HG03095 (cell line): Measurements from ENCODE around the gene PSMB7.
"Not testable (repeated sequence)": the region's sequence is repeated elsewhere in the genome, so short reads cannot be mapped to it uniquely, and the experiment has no call there.

Experiments
- ATAC-seq: cut with Tn5 transposase; IDR thresholded peaks from one replicate; pipeline ENCODE4 v1.9.1; 2021; ENCODE audit warnings: moderate library complexity; ENCODE audit not compliant: unreplicated experiment

The PSMB7 gene

DNA sequence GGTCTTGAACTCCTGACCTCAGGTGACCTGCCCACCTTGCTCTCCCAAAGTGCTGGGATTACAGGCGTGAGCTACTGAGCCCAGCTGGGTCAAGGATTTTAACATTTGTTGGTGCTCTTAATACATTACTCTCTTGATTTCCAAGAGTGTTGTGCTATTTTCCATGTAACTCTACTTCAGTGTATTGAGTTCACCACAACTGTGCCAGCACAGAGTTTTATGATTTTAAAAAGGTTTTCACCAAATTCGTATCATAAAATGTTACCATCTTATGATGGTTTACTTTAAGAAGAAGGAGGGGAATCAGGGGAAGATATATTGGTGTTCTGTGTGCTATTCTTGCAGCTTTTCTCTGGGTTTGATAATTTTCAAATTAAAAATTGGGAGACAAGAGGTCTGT is 28.4 kb upstream of the PSMB7 start:
- ATAC-seq = no peak

DNA sequence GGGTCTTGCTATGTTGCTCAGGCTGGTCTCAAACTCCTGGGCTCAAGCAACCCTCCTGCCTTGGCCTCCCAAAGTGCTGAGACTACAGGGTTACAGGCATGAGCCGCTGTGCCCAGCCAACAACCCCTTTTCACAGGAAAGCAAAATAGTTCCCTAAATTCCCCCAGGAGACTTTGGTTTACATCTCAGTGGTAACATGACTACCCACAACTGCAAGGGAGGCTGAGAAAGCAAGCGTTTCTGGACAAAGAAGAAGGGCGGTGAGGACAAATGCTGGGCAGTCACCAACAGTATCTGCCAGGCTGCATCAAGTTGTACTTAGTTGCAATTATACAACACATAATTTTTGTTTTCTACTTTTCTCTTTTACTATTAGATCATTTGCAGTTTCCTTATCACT is 27.6 kb upstream of the PSMB7 start:
- ATAC-seq = no peak

DNA sequence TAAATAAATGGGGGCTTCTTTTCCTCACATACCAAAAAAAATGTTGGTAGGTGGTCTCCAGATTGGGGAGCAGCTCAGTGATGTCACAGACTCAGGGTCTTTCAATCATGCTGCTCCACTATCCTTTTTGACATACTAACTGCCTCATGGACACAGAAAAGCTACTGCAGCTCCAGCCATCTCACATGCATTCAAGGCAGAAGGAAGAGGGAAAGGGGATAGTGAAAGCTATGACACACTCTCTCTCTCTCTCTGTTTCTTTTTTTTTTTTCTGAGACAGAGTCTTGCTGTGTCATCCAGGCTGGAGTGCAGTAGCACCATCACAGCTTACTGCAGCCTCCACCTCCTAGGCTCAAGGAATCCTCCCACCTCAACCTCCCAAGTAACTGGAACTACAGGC is 27.1 kb upstream of the PSMB7 start:
- no peak for ATAC-seq

- ATAC-seq = no peak
These were observed 26.0 kb upstream of the PSMB7 start for GRCh38 chr9:124441291-124441690.

- ATAC-seq = no peak
These were observed 25.5 kb upstream of the PSMB7 start for GRCh38 chr9:124440786-124441185.

GRCh38 chr9:124439686-124440243 is 24.5 kb upstream of the PSMB7 start:
- no peak for ATAC-seq

- no peak for ATAC-seq
These were observed 23.8 kb upstream of the PSMB7 start for GRCh38 chr9:124439086-124439485.

- no peak for ATAC-seq
These were observed 22.8 kb upstream of the PSMB7 start for GRCh38 chr9:124438091-124438490.

- no peak for ATAC-seq
These were observed 21.8 kb upstream of the PSMB7 start for GRCh38 chr9:124437086-124437485.

GRCh38 chr9:124436320-124436719 is 21.1 kb upstream of the PSMB7 start:
- ATAC-seq = no peak

DNA sequence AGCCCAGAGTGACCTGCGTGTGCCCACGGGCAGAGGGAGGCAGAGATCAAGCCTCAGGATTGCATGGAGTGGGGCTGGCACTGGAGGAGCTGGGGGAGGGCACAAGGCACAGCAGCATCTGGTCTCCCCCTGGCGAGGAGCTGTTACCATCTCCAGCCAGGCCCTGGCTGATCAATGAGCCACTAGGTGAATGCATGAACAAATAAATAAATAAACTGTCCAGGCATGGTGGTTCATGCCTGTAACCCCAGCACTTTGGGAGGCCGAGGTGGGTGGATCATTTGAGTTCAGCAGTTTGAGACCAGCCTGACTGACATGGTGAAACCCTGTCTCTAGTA is 14.3 kb upstream of the PSMB7 start:
- no peak for ATAC-seq

DNA sequence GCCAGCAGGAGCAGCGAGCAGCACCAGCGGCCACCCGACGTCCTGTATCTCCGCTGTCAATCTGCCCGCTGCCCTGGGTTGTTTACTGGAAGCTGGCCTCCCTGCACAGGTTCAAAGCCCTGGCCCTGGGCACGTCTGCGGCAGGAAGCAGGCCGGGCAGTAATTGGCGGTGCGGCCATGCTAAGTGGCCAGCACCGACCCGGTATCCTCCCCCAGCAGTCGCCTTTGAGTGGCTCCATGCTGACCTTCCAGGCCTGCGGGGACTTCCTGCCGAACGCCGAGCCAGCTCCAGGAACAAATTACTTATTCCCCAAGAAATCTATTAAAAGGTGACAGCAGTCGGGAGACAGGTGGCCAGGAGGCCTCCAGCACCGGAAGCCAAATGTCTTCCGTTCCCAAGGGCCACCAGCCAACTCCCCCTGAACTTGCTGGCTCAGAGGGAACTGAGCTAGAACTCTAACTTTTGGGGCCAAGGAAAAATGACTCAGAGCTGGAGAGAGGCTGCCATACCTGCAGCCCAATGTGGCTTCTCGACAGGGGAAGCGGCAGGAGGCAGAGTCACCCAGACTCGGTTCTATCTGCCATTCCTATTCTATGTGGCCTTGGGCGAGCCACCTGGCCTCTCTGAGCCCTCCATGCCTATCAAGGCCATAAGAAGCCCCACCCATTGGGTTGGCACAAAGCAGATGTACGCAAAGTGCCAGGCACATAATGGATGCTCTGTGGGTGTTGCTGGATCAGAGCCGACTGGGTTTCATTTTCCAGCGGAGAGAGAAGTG is 13.7 kb upstream of the PSMB7 start:
- ATAC-seq = no peak

DNA sequence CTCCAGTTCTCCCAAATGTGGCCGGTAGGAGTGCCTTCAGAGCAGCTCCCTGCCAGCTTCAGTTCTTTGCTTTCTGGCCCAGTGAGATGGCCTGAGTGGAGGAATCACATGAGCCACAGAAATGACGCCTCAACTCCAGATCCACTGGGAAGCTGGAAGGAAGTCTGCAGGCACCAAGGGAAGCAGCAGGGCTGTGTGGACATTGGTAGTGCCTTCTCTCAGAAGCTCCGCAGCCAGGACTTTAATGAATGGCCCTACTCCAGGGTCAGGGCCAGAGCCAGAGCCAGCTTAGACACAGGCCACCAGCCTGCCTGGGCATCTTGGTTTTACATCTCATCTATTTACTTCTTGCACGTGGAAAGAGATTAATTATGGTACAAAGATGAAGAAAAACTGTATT is 12.0 kb upstream of the PSMB7 start:
- no peak for ATAC-seq

- no peak for ATAC-seq
These were observed 11.1 kb upstream of the PSMB7 start for GRCh38 chr9:124426361-124426760.

GRCh38 chr9:124425733-124426132 is 10.5 kb upstream of the PSMB7 start:
- not testable (repeated sequence) for ATAC-seq

DNA sequence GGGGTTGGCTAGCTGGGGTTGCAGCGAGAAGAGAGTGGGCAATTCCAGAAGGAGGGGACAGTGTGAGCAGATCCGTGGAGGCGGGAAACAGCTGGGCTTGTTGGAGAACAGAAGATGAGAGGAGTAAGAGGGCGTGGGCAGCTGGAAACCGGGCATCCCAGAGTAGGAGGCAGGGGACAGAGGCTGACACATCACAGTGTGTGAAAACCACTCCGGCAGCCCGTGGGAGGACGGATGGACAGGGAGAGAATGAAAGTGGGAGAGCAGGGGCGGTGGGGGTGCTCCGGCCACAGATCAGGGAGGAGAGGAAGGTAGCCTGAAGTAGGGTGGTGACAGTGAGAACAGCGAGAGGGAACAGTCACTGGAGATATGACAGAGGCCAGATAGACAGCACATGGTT is 8.3 kb upstream of the PSMB7 start:
- ATAC-seq = no peak

- no peak for ATAC-seq
These were observed 7.9 kb upstream of the PSMB7 start for GRCh38 chr9:124423155-124423554.

DNA sequence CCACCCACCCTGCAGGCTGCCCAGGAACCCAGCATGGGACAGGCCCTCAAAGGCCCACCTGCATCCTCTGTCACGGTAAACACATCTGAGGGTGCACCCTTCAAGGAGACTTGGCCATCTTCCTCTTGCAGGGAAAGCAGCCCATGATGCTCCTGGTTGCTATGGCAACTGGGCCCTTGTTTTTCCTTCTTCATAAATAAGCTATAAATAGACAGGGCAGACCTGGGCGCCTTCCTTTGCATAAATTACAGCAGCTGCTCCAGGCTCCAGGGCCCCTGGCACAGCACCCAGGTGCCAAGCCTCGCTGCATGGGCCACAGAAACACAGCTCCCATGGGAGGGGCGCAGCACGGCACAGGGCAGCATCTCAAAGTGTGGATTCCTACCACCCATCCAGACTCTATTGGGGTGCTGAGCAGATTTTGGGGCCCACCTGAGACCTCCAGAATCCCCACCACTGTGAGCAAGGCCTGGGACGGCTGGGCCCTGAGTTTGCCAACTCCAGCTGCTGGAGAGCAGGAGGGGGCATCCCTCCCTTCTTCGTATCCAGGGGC is 5.8 kb upstream of the PSMB7 start:
- no peak for ATAC-seq

DNA sequence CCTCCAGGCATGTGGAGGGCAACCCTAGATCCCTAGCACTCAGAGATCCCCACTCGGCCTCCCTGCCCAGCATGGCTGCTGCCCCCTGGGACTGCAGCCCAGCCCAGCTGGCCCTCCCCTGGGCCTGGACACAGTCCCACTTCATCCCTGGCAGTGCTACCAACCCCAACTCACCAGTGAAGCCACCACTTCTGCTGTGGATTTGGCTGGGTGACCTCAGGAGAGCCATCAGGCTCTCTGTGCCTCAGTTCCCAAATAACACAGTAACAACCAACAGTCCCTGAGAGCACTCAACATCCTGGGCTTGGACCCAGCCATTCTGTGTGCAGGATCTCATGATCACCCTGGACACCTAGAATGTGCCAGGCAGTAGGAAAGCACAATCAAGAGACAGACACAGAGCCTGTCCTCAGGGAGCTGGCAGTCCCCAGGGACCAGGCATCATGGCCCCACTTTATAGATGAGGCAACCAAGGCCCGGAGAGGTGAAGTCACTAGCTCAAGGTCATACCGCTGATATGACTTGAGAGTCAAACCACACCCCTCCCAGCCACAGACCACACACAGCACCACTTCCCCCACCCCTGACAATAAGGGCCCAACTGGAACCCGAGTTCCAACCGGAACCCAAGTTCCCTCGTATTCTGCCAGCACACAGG is 4.7 kb upstream of the PSMB7 start:
- ATAC-seq = no peak

- no peak for ATAC-seq
These were observed 726 bp upstream of the PSMB7 start for GRCh38 chr9:124415852-124416484.

GRCh38 chr9:124414612-124415011 is 630 bp downstream of the PSMB7 start:
- no peak for ATAC-seq

DNA sequence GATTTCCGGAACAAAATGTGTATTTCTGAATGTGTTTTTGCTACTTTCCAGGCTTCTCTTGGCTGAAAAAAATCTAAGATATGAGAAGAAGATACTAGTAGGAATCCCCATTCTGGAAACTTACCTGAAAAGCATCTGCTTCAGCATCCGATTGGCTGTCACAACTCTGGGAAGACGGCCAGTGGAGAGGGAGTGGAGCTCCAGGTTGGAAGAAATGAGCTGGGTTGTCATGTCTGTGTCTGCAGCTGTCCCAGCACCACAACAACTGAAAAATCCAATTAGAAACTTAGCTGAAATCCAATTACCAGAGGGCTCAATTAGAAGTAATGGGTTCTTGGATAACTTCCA is 3.0 kb downstream of the PSMB7 start:
- ATAC-seq = no peak
